Type B pancreatic cell (in vitro differentiated cells): ENCODE data around the gene NIP7. TPM values are rescaled to one million over a fixed set of nuclear protein-coding genes. Genes with fewer than 3 reads are reported as not detected.
A peak's percentile ranks its signal among the peaks of the same experiment; 100 is the strongest.

ENCODE experiments used
- DNase-seq: peaks from one replicate; pipeline ENCODE4 v3.0.0; 2021; ENCODE audit warnings: mixed read lengths; ENCODE audit not compliant: unreplicated experiment; ENCODE audit errors: extremely low spot score
- H3K27ac Mint-ChIP-seq: 2 replicates; pipeline ENCODE4 v1.8.0; 2021; ENCODE audit warnings: mild to moderate bottlenecking, mixed read lengths
- H3K27me3 Mint-ChIP-seq: 2 replicates; pipeline ENCODE4 v1.8.0; 2021; ENCODE audit warnings: mixed read lengths
- H3K36me3 Mint-ChIP-seq: 2 replicates; pipeline ENCODE4 v1.8.0; 2021; ENCODE audit warnings: mixed read lengths
- H3K4me1 Mint-ChIP-seq: one replicate; pipeline ENCODE4 v1.8.0; 2021; ENCODE audit warnings: mixed read lengths; ENCODE audit not compliant: unreplicated experiment
- H3K4me3 Mint-ChIP-seq: 2 replicates; pipeline ENCODE4 v1.8.0; 2021; ENCODE audit warnings: mild to moderate bottlenecking, mixed read lengths
- H3K9me3 Mint-ChIP-seq: 2 replicates; pipeline ENCODE4 v1.8.0; 2021; ENCODE audit warnings: mixed read lengths
- CTCF ChIP-seq: fragments of 200-600 bp; sonication (generic); conservative IDR thresholded peaks from 2 replicates; pipeline ENCODE4 v1.5.0; 2021; ENCODE audit warnings: antibody characterized with exemption, mild to moderate bottlenecking
- total RNA-seq: library from RNA; stranded (reverse); gene quantifications from 2 replicates; pipeline ENCODE4 v1.2.1, GENCODE V29; 2021; ENCODE audit warnings: low replicate concordance

The NIP7 gene
- total RNA-seq, 1 donor from 2014 or later: 33.2 TPM

- no peak for DNase-seq
- peaks cover 27% of the 10 kb centered on the region for H3K4me1 Mint-ChIP-seq
- TF ChIP-seq CTCF: no peak
- peak overlapping the region; percentile 98 for H3K27ac Mint-ChIP-seq
- H3K4me3 Mint-ChIP-seq: peak overlapping the region; percentile 100
- peaks cover 19% of the 10 kb centered on the region for H3K36me3 Mint-ChIP-seq
- no peaks in the 10 kb centered on the region for H3K27me3 Mint-ChIP-seq
- no peaks in the 10 kb centered on the region for H3K9me3 Mint-ChIP-seq
These were observed 598 bp downstream of the NIP7 start for GRCh38 chr16:69340095-69340644.

- Mint-ChIP-seq H3K9me3 (no peaks in the 10 kb centered on the region), H3K27me3 (no peaks in the 10 kb centered on the region), H3K27ac (no peak overlapping the region), H3K4me1 (peaks cover 18% of the 10 kb centered on the region), H3K4me3 (no peak overlapping the region), H3K36me3 (peaks cover 17% of the 10 kb centered on the region)
- TF ChIP-seq CTCF: no peak
- no peak for DNase-seq
These were observed 4.6 kb downstream of the NIP7 start for GRCh38 chr16:69344171-69344570.

DNA sequence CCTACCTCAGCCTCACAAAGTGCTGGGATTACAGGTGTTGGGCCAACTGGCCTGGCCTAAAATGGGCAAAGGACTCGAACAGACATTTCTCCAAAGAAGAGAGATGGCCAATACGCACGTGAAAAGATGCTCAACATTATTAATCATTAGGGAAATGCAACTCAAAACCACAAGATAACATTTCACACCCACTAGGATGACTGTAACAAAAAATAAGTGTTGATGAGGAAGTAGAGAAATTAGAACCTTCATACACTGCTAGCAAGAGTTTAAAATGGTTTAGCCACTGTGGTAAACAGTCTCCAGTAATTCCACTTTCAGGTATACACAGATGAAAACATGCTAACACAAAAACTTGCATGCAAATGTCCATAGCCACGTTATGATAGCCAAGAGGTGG lies 6.4 kb downstream of the NIP7 start:
- H3K4me1 Mint-ChIP-seq: peaks cover 10% of the 10 kb centered on the region
- H3K36me3 Mint-ChIP-seq: peaks cover 8% of the 10 kb centered on the region
- H3K27ac Mint-ChIP-seq: no peak overlapping the region
- no peaks in the 10 kb centered on the region for H3K9me3 Mint-ChIP-seq
- no peak overlapping the region for H3K4me3 Mint-ChIP-seq
- H3K27me3 Mint-ChIP-seq: no peaks in the 10 kb centered on the region
- no peak for TF ChIP-seq CTCF
- no peak for DNase-seq

GRCh38 chr16:69346683-69347082 lies 7.1 kb downstream of the NIP7 start:
- no peak for TF ChIP-seq CTCF
- no peak overlapping the region for H3K27ac Mint-ChIP-seq
- peaks cover 9% of the 10 kb centered on the region for H3K4me1 Mint-ChIP-seq
- no peak for DNase-seq
- H3K9me3 Mint-ChIP-seq: no peaks in the 10 kb centered on the region
- H3K4me3 Mint-ChIP-seq: no peak overlapping the region
- peaks cover 8% of the 10 kb centered on the region for H3K36me3 Mint-ChIP-seq
- no peaks in the 10 kb centered on the region for H3K27me3 Mint-ChIP-seq

- no peaks in the 10 kb centered on the region for H3K27me3 Mint-ChIP-seq
- no peak for TF ChIP-seq CTCF
- peaks cover 13% of the 10 kb centered on the region for H3K4me1 Mint-ChIP-seq
- H3K36me3 Mint-ChIP-seq: peaks cover 8% of the 10 kb centered on the region
- DNase-seq: no peak
- H3K9me3 Mint-ChIP-seq: no peaks in the 10 kb centered on the region
- H3K27ac Mint-ChIP-seq: no peak overlapping the region
- H3K4me3 Mint-ChIP-seq: no peak overlapping the region
These were observed 8.7 kb downstream of the NIP7 start for GRCh38 chr16:69348222-69348621.

- peaks cover 13% of the 10 kb centered on the region for H3K4me1 Mint-ChIP-seq
These were observed 10.0 kb downstream of the NIP7 start for GRCh38 chr16:69349536-69349935.

More at GRCh38 chr16:69349536-69349935, 10.0 kb downstream of the NIP7 start:
- no peaks in the 10 kb centered on the region for H3K9me3 Mint-ChIP-seq
- H3K36me3 Mint-ChIP-seq: peaks cover 9% of the 10 kb centered on the region
- H3K27me3 Mint-ChIP-seq: no peaks in the 10 kb centered on the region
- no peak for TF ChIP-seq CTCF
- no peak overlapping the region for H3K27ac Mint-ChIP-seq
- DNase-seq: no peak
- H3K4me3 Mint-ChIP-seq: no peak overlapping the region
